PC-9 (cell line): Measurements from ENCODE around the gene FBLIM1. TPM values are rescaled to one million over a fixed set of nuclear protein-coding genes. Genes with fewer than 3 reads are reported as not detected.

Source experiments
- BruUV-seq: library from RNA; stranded (reverse); fragments of 400-500 nt; replicated peaks from 2 replicates; lab custom pipeline; 2021; lab: Mats Ljungman, UMichigan
- CTCF ChIA-PET: fragments of 300-600 bp; sonication (Branson Sonifier 250); formaldehyde crosslinking; loops from one replicate; lab custom pipeline; 2022; ENCODE audit warnings: antibody characterized with exemption; lab: Charles Lee
- POLR2A ChIA-PET: fragments of 300-600 bp; sonication (Branson Sonifier 250); formaldehyde crosslinking; loops from one replicate; lab custom pipeline; 2022; ENCODE audit warnings: antibody characterized with exemption; ENCODE audit not compliant: unreplicated experiment; lab: Charles Lee
- DNase-seq, 2 experiments: peaks; one replicate each; pipeline versions ENCODE4 v3.0.0 to v3.0.0-alpha.2; 2015 to 2022; ENCODE audit warnings: mixed read lengths in 1 of 2
- H2AFZ ChIP-seq: fragments of 200-600 bp; sonication (generic); 2 replicates; pipeline ENCODE4 v1.8.1; 2017; ENCODE audit warnings: antibody characterized with exemption
- H3F3A ChIP-seq: fragments of 200-600 bp; sonication (generic); 2 replicates; pipeline ENCODE4 v1.8.1; 2017; ENCODE audit warnings: antibody characterized with exemption, mild to moderate bottlenecking, low read depth; ENCODE audit not compliant: insufficient read depth
- H3K27ac ChIP-seq: fragments of 200-600 bp; sonication (generic); 2 replicates; pipeline ENCODE4 v1.6.1; 2016; ENCODE audit warnings: mixed run types
- H3K27me3 ChIP-seq: fragments of 200-600 bp; sonication (generic); 2 replicates; pipeline ENCODE4 v1.6.1; 2016; ENCODE audit warnings: low read depth, mixed run types; ENCODE audit not compliant: insufficient read depth
- H3K36me3 ChIP-seq: fragments of 200-600 bp; sonication (generic); 2 replicates; pipeline ENCODE4 v1.6.1; 2016; ENCODE audit warnings: low read depth, mixed run types
- H3K4me1 ChIP-seq: fragments of 200-600 bp; sonication (generic); replicated peaks from 2 replicates; pipeline ENCODE4 v1.6.1; 2016; ENCODE audit warnings: mixed run types; ENCODE audit not compliant: insufficient read depth
- H3K4me2 ChIP-seq: fragments of 200-600 bp; sonication (generic); 2 replicates; pipeline ENCODE4 v1.6.1; 2017; ENCODE audit warnings: mixed run types
- H3K4me3 ChIP-seq: fragments of 200-600 bp; sonication (generic); 2 replicates; pipeline ENCODE4 v1.6.1; 2016; ENCODE audit warnings: mixed run types
- H3K79me2 ChIP-seq: fragments of 200-600 bp; sonication (generic); 2 replicates; pipeline ENCODE4 v1.6.1; 2017; ENCODE audit warnings: low read depth, mixed run types
- H3K9me2 ChIP-seq: fragments of 200-600 bp; sonication (generic); 2 replicates; pipeline ENCODE4 v1.8.1; 2017; ENCODE audit warnings: mild to moderate bottlenecking; ENCODE audit not compliant: insufficient read depth
- H3K9me3 ChIP-seq: fragments of 200-600 bp; sonication (generic); 2 replicates; pipeline ENCODE4 v1.8.1; 2016; ENCODE audit warnings: low read depth; ENCODE audit not compliant: insufficient read depth
- H4K20me1 ChIP-seq: fragments of 200-600 bp; sonication (generic); 2 replicates; pipeline ENCODE4 v1.8.1; 2017; ENCODE audit not compliant: insufficient read depth
- EZH2 ChIP-seq: fragments of 200-600 bp; sonication (generic); IDR thresholded peaks from 2 replicates; pipeline ENCODE4 v1.8.0; 2017; ENCODE audit warnings: antibody characterized with exemption, low read depth
- intact Hi-C: fragments of 100-400 bp; cut with micrococcal nuclease; formaldehyde crosslinking; loops from one replicate; pipeline ENCODE4 v1.10.0; 2022; ENCODE audit not compliant: unreplicated experiment
- total RNA-seq: library from RNA; stranded (reverse); gene quantifications from 2 replicates; pipeline ENCODE4 v1.2.3, GENCODE V29; 2021
- TF ChIP-seq, protein P1 (sequence below): fragments of 200-600 bp; sonication (generic); conservative IDR thresholded peaks from 2 replicates; pipeline ENCODE4 v1.6.1; 2017; ENCODE audit warnings: mixed run types, antibody characterized with exemption, mild to moderate bottlenecking, moderate library complexity

The FBLIM1 gene
- total RNA-seq, 1 experiment from 2014 or later, result 57.2 TPM

DNA sequence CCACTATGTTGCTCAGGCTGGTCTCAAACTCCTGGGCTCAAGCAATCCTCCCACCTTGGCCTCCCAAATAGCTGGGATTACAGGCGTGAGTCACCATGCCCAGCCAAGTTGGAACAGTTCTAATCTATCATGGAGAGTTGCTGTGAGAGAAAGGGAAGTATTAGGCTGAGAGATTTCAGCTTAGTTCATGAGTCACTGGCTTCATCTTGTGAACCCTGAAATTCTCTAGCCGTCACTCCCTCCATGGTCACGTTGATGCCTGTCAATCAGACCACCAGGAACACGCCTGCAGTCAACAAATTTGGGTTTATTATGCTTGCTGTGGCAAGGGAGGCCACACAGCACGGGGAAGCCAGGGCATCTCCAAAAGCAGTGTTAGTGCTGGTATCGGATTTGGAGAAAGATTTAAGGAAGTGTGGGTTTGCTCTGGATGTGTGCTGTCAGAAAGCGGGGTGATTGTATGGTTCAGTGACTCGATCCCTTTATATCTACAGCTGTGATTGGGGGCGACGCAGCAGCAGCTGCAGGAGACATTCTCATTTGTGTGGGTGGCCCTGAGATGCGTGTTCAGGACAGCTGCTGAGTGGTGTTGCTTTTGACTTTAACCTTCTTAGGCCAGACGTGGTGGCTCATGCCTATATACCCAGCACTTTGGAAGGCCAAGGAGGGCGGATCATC, 30.2 kb downstream of the FBLIM1 start:
- peaks cover 36% of the 10 kb centered on the region for H3K4me1 ChIP-seq
- peaks cover 20% of the 10 kb centered on the region for H3F3A ChIP-seq
- peak in 1 of 2 experiments; percentile 53 for DNase-seq
- BruUV-seq, result no TSS peak
- H3K9me3 ChIP-seq, result no peaks in the 10 kb centered on the region
- H3K9me2 ChIP-seq, result no peaks in the 10 kb centered on the region
- H3K4me3 ChIP-seq, result no peak overlapping the region
- ChIA-PET CTCF (interaction anchor here (0.6 kb wide), 1 partner anchor 32 kb away, joined by 3 read pairs; no protein-coding TSS in a partner anchor), POLR2A (no interaction called here)
- intact Hi-C loops, result no loop called here
- no peak overlapping the region; the same call in 1 of the 2 replicates for H3K4me2 ChIP-seq
- TF ChIP-seq, protein P1, sequence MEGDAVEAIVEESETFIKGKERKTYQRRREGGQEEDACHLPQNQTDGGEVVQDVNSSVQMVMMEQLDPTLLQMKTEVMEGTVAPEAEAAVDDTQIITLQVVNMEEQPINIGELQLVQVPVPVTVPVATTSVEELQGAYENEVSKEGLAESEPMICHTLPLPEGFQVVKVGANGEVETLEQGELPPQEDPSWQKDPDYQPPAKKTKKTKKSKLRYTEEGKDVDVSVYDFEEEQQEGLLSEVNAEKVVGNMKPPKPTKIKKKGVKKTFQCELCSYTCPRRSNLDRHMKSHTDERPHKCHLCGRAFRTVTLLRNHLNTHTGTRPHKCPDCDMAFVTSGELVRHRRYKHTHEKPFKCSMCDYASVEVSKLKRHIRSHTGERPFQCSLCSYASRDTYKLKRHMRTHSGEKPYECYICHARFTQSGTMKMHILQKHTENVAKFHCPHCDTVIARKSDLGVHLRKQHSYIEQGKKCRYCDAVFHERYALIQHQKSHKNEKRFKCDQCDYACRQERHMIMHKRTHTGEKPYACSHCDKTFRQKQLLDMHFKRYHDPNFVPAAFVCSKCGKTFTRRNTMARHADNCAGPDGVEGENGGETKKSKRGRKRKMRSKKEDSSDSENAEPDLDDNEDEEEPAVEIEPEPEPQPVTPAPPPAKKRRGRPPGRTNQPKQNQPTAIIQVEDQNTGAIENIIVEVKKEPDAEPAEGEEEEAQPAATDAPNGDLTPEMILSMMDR, result no peak
- no peak for TF ChIP-seq EZH2
- no peaks in the 10 kb centered on the region for H4K20me1 ChIP-seq
- H2AFZ ChIP-seq, result no peak overlapping the region
- no peaks in the 10 kb centered on the region for H3K79me2 ChIP-seq
- H3K27ac ChIP-seq, result peak overlapping the region; percentile 74
- H3K36me3 ChIP-seq, result no peaks in the 10 kb centered on the region
- H3K27me3 ChIP-seq, result no peaks in the 10 kb centered on the region

DNA sequence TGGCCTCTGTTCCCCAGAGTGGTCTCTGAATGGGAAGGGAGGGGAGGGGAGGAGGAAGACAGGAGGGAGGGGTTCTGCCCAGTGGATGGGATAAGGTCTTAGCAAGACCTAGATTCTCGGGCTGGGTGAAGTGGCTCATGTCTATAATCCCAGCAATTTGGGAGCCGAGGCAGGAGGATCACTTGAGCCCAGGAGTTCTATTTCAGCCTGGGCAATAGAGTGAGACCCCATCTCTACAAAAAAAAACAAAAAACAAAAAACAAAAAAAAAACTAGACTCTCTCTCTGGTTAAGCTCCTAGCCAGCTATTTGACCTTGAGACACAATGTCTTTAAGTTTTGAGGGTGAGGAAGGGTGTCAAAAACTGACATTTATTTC, 37.5 kb downstream of the FBLIM1 start:
- BruUV-seq, result no TSS peak
- TF ChIP-seq EZH2, result no peak
- TF ChIP-seq, protein P1, result no peak
- H3K4me3 ChIP-seq, result peak overlapping the region; percentile 27; the same call in 1 of the 2 replicates
- H3K9me2 ChIP-seq, result no peaks in the 10 kb centered on the region
- H3K27ac ChIP-seq, result peak overlapping the region; percentile 100
- peaks cover 57% of the 10 kb centered on the region for H3F3A ChIP-seq
- H3K79me2 ChIP-seq, result peaks cover 8% of the 10 kb centered on the region; the same call in 1 of the 2 replicates
- CTCF ChIA-PET, result interaction anchor here (0.7 to 1.1 kb wide), 5 partner anchors 19 to 703 kb away, joined by 4 to 7 read pairs (median 5); no protein-coding TSS in a partner anchor
- peak overlapping the region; percentile 85 for H3K4me2 ChIP-seq
- peaks cover 71% of the 10 kb centered on the region for H3K4me1 ChIP-seq
- H4K20me1 ChIP-seq, result no peaks in the 10 kb centered on the region
- POLR2A ChIA-PET, result interaction anchor here (0.5 to 0.7 kb wide), 2 partner anchors 36 to 51 kb away, joined by 3 to 17 read pairs; partner anchors contain the start of gene SPEN
- no peak for DNase-seq
- no peaks in the 10 kb centered on the region for H3K9me3 ChIP-seq
- no peak overlapping the region for H2AFZ ChIP-seq
- intact Hi-C loops, result loop anchor here (10.0 kb wide), 1 partner anchor 349 kb away; no protein-coding TSS in a partner anchor
- no peaks in the 10 kb centered on the region for H3K36me3 ChIP-seq
- H3K27me3 ChIP-seq, result no peaks in the 10 kb centered on the region

DNA sequence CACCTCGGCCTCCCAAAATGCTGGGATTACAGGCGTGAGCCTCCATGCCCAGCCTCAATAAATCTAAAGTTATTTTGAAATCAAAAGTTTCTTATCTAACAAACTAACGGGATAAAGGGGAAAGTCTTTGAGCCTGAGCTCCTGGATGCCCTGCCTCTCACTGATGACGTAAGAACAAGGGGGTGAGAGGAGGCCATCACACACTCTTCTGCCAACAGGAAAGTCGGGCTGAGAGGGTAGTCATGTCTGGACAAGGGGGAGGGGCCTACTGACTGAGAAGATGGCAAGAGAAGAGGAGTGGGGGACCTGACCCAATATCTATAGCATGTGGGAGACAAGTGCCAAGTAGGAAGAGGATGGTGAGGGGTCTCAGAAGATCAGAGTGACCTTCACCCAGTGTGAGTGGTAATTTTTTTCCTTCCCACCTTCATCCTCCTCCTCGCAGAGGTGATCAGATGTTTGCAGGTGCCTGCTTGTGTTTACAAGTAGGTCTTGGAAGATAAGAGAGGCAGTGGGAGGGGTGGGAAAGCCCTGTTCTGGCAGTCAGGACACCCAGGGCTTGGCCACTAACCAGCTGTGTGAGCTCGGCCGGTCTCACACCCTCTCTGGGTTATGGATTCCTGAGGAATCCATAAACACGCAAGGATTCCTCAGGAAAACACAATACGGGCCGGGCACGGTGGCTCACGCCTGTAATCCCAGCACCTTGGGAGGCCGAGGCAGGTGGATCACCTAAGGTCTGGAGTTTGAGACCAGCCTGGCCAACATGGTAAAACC, 39.2 kb downstream of the FBLIM1 start:
- Histone ChIP-seq H3K27ac (peak overlapping the region; percentile 100), H2AFZ (no peak overlapping the region), H3K79me2 (peaks cover 16% of the 10 kb centered on the region; the same call in 1 of the 2 replicates), H3K4me3 (no peak overlapping the region), H3F3A (peaks cover 67% of the 10 kb centered on the region), H3K4me1 (peaks cover 81% of the 10 kb centered on the region), H3K36me3 (no peaks in the 10 kb centered on the region), H3K27me3 (no peaks in the 10 kb centered on the region), H3K4me2 (peak overlapping the region; percentile 85; the same call in 1 of the 2 replicates), H3K9me3 (no peaks in the 10 kb centered on the region), H3K9me2 (no peaks in the 10 kb centered on the region), H4K20me1 (no peaks in the 10 kb centered on the region)
- TF ChIP-seq, protein P1, result no peak
- no peak for TF ChIP-seq EZH2
- no peak for DNase-seq
- POLR2A ChIA-PET, result interaction anchor here (0.5 to 0.7 kb wide), 2 partner anchors 26 to 220 kb away, joined by 7 to 9 read pairs; no protein-coding TSS in a partner anchor
- intact Hi-C loops, result loop anchor here (10.0 kb wide), 1 partner anchor 347 kb away; no protein-coding TSS in a partner anchor
- BruUV-seq, result no TSS peak
- CTCF ChIA-PET, result interaction anchor here (0.7 kb wide), 1 partner anchor 161 kb away, joined by 7 read pairs; no protein-coding TSS in a partner anchor
